ENCODE results near the gene DIS3L2.
A peak's percentile ranks its signal among the peaks of the same experiment; 100 is the strongest.

Gene DIS3L2

DNA sequence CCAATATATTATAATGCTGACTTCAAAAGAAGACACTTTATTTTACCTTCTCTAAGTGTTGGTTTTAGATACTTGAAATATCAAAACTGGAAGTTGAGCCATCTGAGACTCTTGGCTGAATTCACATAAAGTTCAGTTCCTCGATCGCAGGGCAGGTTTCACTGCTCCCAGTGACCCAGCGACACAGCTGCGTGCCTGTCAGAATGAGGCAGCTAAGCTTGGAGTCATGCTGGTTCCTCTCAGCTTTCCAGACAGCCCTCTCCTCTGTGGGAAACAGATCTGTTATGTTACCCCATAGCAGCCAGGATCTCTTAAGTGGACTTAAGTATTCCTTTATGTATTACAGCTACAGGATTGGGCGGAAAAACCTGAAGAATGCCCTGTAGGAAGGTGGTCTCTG lies 274.2 kb downstream of the DIS3L2 start:
- DNase-seq, result no peak

DNA sequence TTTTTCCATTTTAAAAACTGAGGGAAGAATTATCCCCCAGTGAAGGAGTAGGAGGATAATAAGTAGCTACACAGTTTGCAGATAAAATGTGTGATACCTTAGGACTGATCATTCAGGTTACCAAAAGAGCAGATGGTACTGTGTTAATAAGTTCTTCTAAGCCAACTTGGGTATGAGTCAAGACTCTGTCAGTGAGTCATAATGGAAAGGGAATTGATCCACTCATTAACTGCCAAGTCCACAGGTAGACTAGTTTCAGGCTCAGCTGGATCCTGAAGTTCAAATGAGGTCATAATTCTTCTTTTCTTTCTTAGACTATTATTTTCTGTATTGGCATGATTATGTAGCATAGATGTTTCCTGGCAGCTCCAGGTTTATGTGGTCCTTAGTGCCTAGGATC lies 274.7 kb downstream of the DIS3L2 start:
- no peak for DNase-seq

DNA sequence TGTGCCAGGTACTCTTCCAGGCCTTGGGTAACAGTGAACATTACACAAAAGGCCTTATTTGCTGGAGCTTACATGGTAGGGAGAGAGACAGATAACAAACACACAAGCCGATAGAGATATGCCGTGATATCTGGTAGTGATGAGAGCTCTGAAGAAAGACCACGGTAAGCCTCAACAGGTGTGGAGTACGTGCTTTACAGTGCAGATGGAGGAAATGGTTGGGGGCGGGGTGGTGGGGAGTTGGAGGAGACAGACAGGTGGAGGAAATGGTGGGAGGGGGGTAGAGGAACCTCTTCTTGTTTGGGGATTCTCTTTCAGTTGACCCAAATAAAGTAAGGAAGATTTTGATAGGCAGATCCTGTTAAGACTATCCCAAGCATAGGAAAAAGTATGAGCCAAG lies 276.0 kb downstream of the DIS3L2 start:
- no peak for DNase-seq

DNA sequence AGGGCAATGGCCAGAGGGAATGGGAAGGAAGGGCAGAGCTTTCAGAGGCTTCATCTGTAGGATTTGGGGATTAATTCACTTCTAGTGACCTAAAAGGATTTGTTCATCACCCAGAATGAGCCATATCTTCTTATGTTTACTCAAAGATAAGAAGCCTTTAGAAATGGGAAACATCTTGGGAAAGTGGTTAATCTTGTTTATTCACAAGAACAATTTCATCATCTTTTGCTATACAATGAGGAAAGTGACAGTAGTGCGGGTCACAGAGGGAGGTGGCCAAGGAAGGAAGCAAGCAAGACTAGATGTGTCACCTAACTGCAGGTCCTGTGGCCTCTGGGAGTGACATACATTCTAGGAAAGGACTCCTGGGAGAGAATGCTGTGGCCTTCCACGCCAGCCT lies 276.6 kb downstream of the DIS3L2 start:
- no peak for DNase-seq

DNA sequence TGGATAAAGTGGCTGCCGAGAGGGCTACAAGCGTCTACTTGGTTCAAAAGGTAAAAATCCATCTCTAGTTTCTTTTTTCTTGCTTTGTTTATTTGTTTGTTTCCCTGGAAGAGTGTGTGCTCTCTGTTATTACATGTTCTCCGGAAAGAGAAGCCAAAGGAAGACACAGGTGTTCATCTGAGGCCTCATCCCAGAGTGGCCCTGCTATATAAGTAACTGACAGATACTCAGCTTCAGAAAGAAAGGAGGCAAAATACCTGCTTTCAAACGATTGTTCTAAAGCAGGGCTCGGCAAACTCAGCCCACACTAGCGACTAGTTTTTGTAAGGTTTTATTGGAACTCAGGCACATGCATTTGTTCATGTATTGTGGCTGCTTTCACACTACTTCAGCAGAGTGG lies 277.1 kb downstream of the DIS3L2 start:
- DNase-seq, result no peak

DNA sequence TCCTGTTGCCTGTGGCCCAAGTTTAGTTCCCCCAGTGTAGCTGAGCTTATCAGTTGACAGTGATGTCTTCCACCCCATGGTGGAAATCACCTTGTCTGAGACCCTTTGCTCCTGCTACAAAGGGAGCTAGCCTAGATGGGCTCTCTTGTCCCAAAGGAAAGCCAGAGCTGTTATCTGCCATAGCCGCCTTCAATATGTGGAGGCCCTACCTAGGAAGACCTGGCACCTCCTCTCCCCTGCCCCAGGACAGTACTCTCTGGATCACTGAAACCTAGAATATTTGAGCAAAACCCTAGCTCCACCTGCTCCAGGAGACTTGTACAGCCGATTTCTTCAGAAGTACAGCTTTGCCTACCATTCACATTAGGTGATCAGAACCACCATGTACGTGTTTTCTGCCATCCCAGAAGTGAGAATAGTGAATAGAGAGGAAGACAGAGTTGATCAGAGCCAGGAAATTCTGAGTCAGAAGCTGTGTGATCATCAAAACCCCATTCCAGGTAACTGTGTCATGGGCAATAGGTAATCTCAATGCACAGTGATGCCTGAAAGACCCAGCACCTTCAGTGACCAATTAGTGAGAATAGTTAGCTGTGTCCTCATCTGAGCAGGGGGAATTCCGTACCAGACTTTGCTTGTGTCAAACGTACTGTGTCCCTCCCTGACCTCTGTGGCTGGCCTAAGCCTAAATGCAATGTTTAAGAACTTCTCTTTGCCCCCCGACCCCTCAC lies 278.6 kb downstream of the DIS3L2 start:
- DNase-seq, result peak; percentile 47 to 51

DNA sequence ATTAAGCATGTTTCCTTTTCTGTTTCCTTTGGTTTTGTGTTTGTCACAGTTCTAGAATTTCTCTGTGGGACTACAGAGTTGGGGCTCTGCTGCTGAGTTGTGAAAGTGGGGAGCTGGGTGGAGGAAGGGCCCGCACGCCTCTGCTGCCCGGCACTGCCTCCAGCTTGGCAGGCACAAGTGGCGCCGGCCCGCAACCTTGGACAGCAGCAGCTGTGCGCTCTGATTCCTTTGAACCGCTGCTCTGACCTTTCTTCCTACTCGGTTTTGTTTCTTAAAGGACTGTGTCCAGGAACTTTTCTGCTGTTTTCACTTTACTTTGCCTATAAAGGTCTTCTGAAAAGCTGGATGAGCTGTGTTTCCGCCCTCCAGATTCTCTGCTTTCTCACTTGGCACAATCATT lies 279.4 kb downstream of the DIS3L2 start:
- DNase-seq, result no peak

DNA sequence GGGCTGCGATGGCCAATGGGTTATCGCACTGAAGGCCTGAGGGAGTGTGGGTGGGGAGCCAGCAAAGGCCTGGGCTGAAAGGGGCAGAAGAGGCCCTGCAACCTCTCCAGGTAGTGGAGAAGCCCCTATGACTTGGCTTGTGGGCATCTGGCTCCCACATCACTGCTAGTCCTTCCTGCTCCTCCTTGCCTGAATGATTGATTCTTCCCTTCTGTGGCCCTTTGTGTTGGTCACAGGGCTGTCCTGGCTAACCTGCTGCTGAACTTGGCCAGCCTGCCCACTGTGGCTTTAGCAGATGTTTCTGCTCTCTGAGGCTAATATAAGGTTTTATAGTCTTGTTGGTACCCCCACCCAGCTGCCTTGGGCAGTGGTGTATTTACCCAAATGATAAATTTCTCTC lies 280.8 kb downstream of the DIS3L2 start:
- DNase-seq, result no peak

DNA sequence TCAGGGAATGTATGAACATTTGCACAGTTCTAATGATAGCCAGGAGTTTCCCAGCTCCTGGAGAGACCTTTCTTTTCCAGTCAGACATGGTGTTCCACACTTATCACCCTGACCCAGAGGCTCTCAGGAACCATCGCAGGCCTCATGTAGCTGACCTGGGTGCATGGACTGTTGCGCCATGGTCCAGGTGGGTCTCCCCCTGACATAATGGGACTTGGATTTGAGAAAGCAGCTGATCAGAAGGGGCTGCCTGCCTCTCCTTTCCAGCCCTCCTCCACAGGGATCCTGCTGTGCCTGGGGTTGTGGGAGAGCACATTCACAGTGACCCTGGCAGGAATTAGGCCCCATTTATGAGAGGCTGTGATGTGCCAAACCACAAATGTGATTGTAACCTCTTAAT lies 283.6 kb downstream of the DIS3L2 start:
- DNase-seq, result no peak

DNA sequence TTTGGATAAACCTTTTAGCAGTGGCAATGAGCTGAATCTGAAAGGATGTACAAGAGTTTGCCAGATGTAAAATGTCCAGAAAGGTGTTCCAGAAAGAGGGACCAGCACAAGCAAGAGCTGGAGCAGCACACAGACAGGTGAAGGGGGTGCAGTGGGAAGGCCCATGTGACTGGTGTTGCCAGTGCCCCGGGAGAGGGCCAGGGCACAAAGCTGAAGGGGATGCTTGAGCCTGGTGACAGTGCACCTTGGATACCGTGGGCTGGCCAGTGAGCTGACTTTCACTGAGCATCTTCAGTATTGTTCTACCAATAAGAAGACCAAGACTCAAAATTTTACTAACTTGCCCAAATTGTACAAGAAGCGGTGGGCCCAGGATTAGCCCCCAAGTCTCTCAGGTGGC lies 284.7 kb downstream of the DIS3L2 start:
- no peak for DNase-seq

DNA sequence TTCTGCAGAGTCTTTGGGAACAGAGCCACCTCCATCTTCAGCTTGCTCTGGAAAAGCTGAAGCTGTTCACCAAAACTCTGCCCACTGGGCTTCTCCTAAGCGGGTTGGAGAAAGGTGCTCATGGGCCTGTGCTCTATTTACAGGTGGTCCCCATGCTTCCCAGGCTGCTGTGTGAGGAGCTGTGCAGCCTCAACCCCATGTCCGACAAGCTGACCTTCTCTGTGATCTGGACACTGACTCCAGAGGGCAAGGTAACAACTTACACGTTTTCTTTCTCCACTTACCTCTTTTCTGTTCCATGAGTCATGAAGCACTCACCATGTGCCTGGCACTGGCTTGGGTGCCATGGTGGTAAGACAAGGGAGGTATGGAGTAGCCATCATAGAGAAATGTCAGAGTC lies 287.6 kb downstream of the DIS3L2 start:
- DNase-seq, result no peak

DNA sequence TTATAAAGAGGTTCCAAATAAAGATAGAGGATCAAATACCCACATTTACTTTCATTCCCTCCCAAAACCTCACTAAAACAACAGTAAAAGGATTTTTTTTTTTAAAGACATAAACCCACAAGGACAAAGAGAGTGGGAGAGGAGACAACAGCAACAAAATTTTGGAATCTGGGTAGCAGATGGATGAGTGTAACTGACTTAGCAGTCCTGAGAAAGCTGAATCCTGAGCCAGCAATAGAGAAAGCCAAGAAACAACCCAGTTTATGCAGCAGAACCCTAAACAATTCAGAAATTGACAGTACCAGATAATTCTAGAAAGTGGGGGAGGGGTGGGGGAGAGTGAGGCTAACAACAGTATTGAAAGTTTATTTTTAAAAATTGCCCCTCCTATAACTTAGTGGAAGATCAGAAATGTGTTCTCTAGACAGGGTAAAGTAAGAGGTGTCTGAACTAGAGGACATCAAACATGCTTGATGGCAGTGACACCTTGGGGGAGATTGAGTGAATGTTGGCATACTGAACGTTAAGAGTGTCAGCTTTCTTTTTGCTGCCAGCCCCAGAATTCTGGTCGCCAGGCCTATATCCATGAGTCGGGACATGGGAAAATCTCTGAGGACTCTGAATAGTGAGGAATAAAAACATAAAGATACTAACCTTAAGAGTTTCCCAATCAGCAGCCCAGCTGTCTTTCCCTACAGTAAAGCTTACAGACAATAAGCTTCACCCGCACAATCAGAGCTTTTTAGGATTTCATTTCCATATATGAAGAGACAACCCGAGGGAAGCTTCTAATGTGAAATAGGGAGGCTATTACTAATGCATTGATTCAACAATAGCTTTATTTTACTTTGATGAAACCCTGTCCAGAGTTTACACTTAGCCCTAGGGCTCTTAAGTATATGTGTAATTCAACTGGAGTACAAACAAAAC lies 289.0 kb downstream of the DIS3L2 start:
- no peak for DNase-seq

DNA sequence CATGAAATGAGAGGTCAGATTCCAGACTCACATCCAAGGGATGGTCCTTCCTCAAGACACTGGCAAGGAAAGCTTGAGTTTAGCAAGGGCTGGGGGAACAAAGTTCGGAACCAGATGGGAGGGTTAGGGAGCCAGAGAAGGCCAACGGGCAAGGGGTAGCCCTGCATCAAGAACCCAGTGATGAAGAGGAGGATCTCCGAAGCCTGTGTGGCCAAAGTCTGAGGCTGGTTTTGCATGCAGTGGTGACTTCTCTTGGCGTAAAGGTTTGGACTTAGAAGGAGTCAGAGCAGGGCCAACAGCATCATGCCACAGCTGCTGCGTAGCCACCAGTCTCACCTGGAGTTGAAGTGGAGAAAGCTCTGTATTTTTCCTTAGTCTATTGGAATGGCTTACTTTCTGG lies 293.5 kb downstream of the DIS3L2 start:
- no peak for DNase-seq

DNA sequence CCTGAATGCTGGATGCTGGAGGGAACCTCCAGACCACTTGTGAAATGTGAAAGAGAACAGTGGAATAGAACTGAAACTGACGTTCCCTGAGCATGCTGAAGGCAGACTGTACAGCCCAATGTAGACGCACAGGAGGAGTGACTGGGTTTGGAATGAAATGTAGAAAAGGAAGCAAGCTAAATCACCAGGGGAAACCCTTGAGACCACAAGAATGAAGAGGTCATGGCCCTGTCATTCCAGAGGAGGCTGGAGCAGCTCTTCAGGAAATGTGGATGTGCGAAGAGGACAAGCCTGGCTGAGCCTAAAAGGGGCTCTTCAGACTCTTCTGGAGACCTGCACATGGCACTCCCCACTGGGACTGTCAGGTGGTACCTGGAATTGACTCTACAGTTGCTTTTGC lies 298.6 kb downstream of the DIS3L2 start:
- no peak for DNase-seq

DNA sequence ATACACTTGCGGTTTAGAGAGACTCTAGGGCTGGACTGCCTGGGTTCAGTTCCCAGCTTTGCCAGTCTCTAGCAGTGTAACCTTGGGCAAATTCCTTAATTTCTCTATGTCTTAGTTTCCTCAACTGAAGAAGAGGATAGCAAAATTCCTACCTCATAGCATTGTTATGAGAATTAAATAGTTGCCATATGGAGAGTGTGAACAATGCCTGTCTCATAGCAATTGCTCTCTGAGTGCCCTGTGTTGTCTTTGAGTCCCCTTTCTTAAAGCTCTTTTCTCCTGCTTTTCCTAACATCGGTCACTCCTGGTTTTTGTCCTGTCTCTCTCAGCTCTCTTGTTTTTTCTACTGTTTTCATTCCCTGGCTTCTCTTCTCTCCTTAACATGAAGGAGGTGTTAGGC lies 300.3 kb downstream of the DIS3L2 start:
- no peak for DNase-seq

DNA sequence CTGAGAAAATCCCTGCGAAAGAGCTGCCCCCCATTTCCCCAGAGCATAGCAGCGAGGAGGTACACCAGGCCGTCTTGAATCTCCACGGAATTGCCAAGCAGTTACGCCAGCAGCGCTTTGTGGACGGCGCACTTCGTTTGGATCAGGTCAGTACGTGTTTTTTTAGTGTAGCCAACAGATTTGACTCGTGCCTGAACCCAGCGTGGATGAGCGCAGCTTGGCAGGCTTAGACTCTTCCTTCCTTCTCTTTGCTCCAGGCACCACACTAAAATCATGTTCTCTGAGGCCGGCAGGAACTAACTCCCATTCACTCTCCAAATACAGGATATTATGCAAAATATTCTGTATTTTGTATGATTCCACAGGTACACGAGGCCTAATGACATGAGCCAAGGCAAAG lies 301.8 kb downstream of the DIS3L2 start:
- no peak for DNase-seq

DNA sequence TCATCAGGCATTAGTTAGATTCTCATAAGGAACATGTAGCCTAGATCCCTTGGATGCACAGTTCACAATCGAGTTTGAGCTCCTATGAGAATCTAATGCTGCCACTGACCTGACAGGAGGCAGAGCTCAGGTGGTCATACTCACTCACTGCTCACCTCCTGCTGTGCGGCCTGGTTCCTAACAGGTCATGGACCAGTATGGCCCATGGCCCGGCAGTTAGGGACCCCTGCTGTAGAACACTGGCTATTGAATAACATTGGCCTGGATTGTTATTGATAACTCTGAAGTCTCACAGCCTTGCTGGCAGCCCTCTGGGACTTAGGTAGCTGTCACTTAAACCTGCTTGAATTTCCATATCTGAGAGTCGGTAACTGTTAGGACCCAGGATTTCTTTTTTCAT lies 302.6 kb downstream of the DIS3L2 start:
- DNase-seq, result no peak

DNA sequence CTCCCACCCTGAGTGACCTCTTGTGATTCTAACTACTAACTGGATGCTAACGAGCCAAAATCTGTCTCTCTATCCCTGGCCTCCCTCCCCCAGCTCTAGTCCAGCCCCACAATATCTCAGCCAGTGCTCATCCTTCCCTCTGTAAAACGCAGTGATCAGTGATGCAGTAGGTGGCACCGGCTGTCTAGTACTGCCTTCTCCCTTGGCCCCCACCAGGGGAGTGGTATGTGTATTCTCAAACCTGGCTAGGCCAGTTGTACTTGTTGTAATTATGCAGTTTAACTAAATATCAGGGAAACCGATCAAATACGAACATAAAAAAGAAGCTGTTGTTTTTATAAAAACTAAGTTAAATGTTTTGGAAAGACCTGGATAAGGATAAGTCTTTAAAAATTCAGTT lies 303.8 kb downstream of the DIS3L2 start:
- no peak for DNase-seq

DNA sequence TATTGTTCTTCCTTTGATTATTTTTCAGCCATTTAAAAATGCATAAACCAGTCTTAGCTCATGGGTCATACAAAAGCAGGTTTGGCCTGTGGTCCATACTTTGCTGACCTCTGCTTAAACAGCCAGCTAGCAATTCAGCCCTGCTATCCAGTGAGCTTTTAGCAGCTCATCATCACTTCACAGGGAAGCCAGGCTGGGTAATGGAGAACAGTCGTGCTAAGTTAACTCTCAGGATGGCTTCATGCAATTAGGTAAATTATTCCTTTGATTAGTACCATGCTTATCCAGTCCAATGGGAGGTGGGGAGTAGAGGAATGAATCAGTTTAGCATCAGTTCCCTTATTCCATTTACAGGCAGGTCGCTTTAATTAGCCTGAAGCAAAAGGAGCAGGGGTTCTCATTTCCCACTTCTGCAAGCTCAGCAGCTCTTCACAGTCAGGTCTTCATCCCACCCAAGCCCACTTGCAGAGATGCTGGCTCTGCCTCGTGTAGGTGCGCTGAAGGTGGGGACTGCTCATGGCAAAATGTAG lies 307.2 kb downstream of the DIS3L2 start:
- no peak for DNase-seq

DNA sequence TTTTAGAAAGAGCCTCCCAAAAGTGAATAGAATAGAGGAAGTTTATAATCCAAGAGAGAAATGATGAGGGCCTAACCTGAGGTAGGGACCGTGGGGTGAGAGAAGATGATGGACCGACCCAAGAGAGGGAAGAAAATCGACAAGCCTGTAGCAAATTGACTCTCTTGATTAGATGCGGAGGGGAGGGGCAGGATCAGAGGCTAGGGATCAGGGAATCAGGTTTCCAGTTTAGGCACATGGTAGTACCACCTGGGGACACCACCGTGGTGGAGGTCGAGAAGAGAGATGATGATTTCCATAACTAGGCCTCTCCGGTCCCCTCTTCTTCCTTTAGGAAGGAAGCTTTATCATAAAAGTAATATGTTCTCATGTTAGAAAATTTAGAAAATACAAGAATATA lies 308.4 kb downstream of the DIS3L2 start:
- DNase-seq, result no peak

DNA sequence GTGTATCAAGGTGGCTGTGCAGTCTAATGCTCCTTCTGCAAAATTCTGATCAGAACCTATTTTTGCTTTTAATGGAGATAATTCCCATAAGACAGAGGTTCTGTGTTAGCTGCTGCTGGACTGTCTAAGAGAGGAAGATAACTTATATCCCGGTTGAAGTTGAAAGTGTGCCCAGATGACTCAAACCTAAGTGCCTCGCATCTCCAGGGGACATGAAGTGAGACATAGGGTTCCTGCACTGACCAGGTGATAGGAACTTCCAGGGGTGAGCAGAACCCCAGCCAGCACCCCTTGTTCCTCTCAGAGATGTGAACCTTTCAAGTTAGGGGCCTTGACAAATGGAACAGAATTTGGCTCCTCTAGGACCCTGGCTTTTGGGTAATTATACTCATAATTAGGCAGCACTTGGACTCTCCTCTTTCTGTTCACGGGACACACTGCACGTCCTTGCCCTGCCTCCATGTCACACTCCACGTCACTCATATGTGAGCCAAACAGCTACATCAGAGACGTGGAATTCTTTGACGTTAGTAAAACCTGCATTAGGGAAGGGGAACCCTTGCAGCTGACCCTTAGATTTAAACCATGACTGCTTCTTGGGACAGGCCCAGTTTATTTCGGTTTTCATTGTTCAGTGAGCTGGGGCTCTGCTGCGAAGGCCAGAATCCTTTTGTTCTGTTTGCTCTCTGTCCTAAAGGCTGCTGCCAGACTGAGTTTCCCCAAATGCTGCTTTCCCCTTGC lies 312.6 kb downstream of the DIS3L2 start:
- no peak for DNase-seq

DNA sequence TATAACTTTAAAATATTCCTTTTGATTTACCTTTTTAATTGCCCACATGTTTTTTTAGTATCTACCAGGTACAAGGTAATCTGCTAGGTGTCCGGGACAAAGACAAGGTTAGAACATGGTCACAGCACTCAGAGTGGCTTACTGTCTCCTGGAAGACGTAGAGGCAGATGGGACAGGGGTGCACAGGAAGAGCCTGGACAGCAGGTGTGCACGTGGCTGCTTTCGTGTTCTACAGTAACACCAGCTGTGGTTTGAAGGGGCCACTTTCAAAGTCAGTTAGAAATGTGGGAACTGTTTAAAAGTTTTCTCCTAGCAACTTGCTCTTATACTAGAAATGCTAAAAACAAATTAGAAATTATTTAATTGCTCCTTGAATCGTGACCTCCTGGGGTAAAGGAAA lies 314.2 kb downstream of the DIS3L2 start:
- DNase-seq, result no peak

DNA sequence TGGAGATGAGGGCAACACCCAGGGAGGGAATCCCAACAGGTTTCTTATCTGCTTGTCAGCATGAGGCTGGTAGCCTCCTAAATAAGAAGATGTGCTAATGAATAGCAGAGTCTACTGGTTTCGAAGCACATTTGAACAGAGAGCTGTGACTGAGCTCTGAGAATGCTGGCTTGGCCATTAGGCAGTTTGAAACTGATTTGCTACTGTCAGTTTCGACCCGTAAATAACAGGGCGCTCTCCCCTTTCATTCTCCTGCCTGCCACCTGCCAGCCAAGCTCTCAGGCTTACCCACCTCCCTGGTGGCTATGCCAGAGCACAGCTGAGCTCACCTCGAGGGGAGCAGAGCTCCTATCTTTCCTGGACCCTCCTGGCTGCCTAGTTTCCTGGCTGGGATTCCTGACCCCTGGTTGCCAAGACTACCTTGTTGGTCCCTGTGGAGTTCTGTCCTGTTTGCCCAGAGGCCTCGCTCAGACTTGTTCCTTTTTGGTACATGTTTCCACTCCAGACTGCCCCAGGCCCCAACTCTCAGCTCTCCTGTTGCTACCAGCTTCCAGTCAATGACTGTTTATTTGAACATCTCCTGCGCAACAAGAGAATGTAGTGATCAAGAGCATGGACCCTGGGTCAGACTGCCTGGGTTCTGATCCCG lies 314.7 kb downstream of the DIS3L2 start:
- no peak for DNase-seq

All from activated T-cell treated with anti-CD3 and anti-CD28 coated beads, Interleukin-2, amount 50 U/mL, for 48 hours (primary cell).